Mammary epithelial cell (primary cell): Measurements from ENCODE around the gene PRTFDC1.

Experiments
- EZH2 ChIP-seq: IDR thresholded peaks from 2 replicates; pipeline ENCODE4 v1.6.1; 2012; ENCODE audit warnings: low read length, inconsistent platforms, borderline replicate concordance
- TF ChIP-seq, protein P1 (sequence below), 2 donors: IDR thresholded peaks in 1 of 2; conservative IDR thresholded peaks in 1 of 2; 2 replicates each; pipeline ENCODE4 v1.5.1; 2011 to 2012; ENCODE audit warnings: inconsistent platforms in 2 of 2, low read length in 2 of 2, mild to moderate bottlenecking in 2 of 2, control low read depth in 1 of 2, low read depth in 1 of 2; ENCODE audit not compliant: insufficient read depth in 1 of 2; ENCODE audit errors: extremely low read depth in 1 of 2

DNA sequence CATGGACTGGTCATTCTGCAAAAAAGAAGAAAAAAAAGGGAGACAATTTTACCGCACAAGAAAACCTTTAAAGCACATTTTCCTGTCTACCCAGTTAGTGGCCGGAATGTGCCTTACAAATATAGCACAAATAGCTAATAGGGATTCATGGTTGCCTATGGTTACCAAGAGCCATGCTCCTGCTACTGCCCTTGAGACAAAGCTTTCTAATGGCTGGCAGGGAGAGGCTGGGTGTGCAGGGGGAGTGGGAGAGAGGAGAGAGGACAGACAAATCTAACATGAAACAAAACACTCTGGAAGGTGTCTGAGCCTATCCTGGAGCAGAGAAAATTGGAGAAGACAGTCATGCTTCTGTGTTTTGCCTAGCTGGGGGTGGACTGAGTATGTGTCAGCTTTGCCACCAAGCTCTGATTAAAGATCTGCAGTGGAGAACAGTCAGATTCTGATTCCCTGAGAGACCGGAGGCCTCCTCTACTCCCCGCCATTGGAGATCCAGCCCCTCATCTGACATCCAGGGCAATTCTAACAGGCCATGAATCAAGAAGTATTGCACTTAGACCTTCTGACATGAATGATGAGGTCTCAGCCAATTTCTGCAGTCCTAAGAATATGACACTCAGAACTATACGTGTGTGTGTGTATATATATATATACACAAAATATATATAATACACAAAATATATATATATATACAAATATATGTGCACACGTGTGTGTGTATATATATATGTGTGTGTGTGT is 80.2 kb downstream of the PRTFDC1 start:
- TF ChIP-seq, protein P1, sequence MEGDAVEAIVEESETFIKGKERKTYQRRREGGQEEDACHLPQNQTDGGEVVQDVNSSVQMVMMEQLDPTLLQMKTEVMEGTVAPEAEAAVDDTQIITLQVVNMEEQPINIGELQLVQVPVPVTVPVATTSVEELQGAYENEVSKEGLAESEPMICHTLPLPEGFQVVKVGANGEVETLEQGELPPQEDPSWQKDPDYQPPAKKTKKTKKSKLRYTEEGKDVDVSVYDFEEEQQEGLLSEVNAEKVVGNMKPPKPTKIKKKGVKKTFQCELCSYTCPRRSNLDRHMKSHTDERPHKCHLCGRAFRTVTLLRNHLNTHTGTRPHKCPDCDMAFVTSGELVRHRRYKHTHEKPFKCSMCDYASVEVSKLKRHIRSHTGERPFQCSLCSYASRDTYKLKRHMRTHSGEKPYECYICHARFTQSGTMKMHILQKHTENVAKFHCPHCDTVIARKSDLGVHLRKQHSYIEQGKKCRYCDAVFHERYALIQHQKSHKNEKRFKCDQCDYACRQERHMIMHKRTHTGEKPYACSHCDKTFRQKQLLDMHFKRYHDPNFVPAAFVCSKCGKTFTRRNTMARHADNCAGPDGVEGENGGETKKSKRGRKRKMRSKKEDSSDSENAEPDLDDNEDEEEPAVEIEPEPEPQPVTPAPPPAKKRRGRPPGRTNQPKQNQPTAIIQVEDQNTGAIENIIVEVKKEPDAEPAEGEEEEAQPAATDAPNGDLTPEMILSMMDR (conservative IDR thresholded peaks at IDR 0.05 in 1 of 2, IDR thresholded peaks at IDR 0.05 in 1 of 2; ENCODE audit: extremely low read depth in 1 of 2, insufficient read depth in 1 of 2, low read depth in 1 of 2, low read length in 2 of 2), result no peak
- TF ChIP-seq EZH2, result no peak
